Measurements from ENCODE around the gene FOSL2. TPM values are rescaled to one million over a fixed set of nuclear protein-coding genes. Genes with fewer than 3 reads are reported as not detected.

Gene FOSL2
- total and polyA plus RNA-seq, 10 of the 15 experiments (the other 5 are each of a cell fraction or from before 2014, with no cell fraction given) = 0.05 to 1.3 (median 0.34) TPM

DNA sequence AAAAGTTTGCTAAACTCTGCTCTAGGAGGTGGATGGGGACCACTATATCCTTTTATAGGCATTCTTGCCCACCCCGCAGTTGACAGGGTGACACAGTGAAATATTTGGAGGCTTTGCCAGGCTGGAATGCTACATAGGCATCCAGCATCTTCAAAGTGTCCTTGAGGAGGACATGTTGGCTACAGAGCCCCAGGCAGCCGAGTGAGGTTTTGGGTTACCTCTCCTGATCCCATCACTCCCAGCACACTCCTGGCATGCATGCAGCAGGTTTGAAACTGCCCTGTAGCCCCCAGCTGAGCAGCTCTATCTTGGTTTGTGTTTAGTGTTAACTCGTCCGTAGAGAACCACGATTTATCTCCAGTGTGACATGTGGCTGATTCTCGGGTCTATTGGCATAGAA lies 7.3 kb downstream of the FOSL2 start:
- intact Hi-C loops (cut with micrococcal nuclease; ENCODE audit: unreplicated experiment) = loop anchor here (10.0 kb wide), 1 partner anchor 245 kb away; no protein-coding TSS in a partner anchor

DNA sequence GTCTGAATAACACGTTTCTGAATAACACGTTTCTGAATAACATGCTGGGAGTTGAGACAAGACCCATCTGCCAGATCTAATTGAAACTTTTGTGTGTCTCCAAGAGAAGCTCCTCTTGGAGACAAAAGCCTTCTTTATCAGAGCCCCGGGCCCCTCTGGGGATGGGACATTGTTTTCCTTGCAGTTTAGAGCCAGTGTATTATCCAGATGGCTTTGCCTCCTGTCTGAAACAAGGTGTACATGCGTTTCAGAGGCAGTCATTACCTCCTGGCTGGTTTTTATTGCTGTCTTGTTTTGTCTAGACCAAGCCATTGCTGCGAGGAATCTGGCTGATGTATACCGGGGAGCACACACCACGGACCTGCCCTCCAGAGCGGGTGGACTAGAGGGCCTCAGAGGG lies 7.8 kb downstream of the FOSL2 start:
- Histone ChIP-seq H3K4me3 (no peak overlapping the region), H3K79me2 (ENCODE audit: control insufficient read depth, insufficient read depth, low read length) (no peaks in the 10 kb centered on the region), H2AFZ (ENCODE audit: control insufficient read depth, low read depth, low read length) (no peak overlapping the region), H3K4me1 (ENCODE audit: control insufficient read depth, insufficient read depth, low read length) (no peaks in the 10 kb centered on the region), H3K4me2 (ENCODE audit: control insufficient read depth, insufficient read depth) (no peak overlapping the region), H3K9ac (ENCODE audit: control insufficient read depth, insufficient read depth, low read length) (no peak overlapping the region), H3K9me3 (replicated peaks; ENCODE audit: control insufficient read depth, insufficient read depth, low read length) (no peaks in the 10 kb centered on the region), H3K27ac (ENCODE audit: control insufficient read depth, insufficient read depth) (no peak overlapping the region), H3K27me3 (replicated peaks in 1 of 2; ENCODE audit: control insufficient read depth in 2 of 2, insufficient read depth in 2 of 2, low read length in 1 of 2) (no peaks in the 10 kb centered on the region), H4K20me1 (ENCODE audit: control insufficient read depth, insufficient read depth) (no peaks in the 10 kb centered on the region), H3K36me3 (ENCODE audit: control insufficient read depth in 2 of 2, insufficient read depth in 2 of 2, low read length in 1 of 2) (no peaks in the 10 kb centered on the region)
- no peak for TF ChIP-seq SMC3 (IDR thresholded peaks at IDR 0.05; ENCODE audit: borderline replicate concordance, low read length)
- intact Hi-C loops (cut with micrococcal nuclease; ENCODE audit: unreplicated experiment) = no loop called here
- in situ Hi-C loops (cut with MboI) = no loop called here
- DNase-seq (ENCODE audit: low read depth, low spot score) (no peak), FAIRE-seq (no peak), ATAC-seq (no peak)
- ChIA-PET SMC1A (ENCODE audit: uncharacterized antibody, unreplicated experiment) (interaction anchor here (1.6 kb wide), 1 partner anchor 646 kb away, joined by 3 read pairs; no protein-coding TSS in a partner anchor), RAD21 (ENCODE audit: unreplicated experiment) (no interaction called here), POLR2A (no interaction called here), CTCF (no interaction called here)
- WGBS (ENCODE audit: insufficient coverage, insufficient replicate concordance, low lambda C conversion rate, missing lambda C conversion rate) = 60% methylated on average over 8 of the region's 8 CpGs
- BruUV-seq (replicated peaks) = no TSS peak

More for the DNA sequence above, 7.3 kb downstream of the FOSL2 start:
- FAIRE-seq (no peak), DNase-seq (ENCODE audit: low read depth, low spot score) (no peak), ATAC-seq (no peak)
- no TSS peak for BruUV-seq (replicated peaks)
- CTCF ChIA-PET = no interaction called here
- POLR2A ChIA-PET = no interaction called here
- Histone ChIP-seq H3K4me2 (ENCODE audit: control insufficient read depth, insufficient read depth) (no peak overlapping the region), H3K9ac (ENCODE audit: control insufficient read depth, insufficient read depth, low read length) (no peak overlapping the region), H3K27ac (ENCODE audit: control insufficient read depth, insufficient read depth) (no peak overlapping the region), H2AFZ (ENCODE audit: control insufficient read depth, low read depth, low read length) (no peak overlapping the region), H3K4me1 (ENCODE audit: control insufficient read depth, insufficient read depth, low read length) (no peaks in the 10 kb centered on the region), H3K4me3 (no peak overlapping the region), H4K20me1 (ENCODE audit: control insufficient read depth, insufficient read depth) (no peaks in the 10 kb centered on the region), H3K79me2 (ENCODE audit: control insufficient read depth, insufficient read depth, low read length) (no peaks in the 10 kb centered on the region), H3K9me3 (replicated peaks; ENCODE audit: control insufficient read depth, insufficient read depth, low read length) (no peaks in the 10 kb centered on the region), H3K27me3 (replicated peaks in 1 of 2; ENCODE audit: control insufficient read depth in 2 of 2, insufficient read depth in 2 of 2, low read length in 1 of 2) (no peaks in the 10 kb centered on the region), H3K36me3 (ENCODE audit: control insufficient read depth in 2 of 2, insufficient read depth in 2 of 2, low read length in 1 of 2) (no peaks in the 10 kb centered on the region)
- SMC1A ChIA-PET (ENCODE audit: uncharacterized antibody, unreplicated experiment) = no interaction called here
- in situ Hi-C loops (cut with MboI) = no loop called here
- RAD21 ChIA-PET (ENCODE audit: unreplicated experiment) = no interaction called here
- TF ChIP-seq, protein P1, sequence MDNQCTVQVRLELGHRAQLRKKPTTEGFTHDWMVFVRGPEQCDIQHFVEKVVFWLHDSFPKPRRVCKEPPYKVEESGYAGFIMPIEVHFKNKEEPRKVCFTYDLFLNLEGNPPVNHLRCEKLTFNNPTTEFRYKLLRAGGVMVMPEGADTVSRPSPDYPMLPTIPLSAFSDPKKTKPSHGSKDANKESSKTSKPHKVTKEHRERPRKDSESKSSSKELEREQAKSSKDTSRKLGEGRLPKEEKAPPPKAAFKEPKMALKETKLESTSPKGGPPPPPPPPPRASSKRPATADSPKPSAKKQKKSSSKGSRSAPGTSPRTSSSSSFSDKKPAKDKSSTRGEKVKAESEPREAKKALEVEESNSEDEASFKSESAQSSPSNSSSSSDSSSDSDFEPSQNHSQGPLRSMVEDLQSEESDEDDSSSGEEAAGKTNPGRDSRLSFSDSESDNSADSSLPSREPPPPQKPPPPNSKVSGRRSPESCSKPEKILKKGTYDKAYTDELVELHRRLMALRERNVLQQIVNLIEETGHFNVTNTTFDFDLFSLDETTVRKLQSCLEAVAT (IDR thresholded peaks at IDR 0.05) = no peak
- TF ChIP-seq ZNF217 (IDR thresholded peaks at IDR 0.05) (no peak), MYB (IDR thresholded peaks at IDR 0.05; ENCODE audit: borderline replicate concordance, low read depth, low read length) (no peak), MEF2A (IDR thresholded peaks at IDR 0.05; ENCODE audit: insufficient read depth, low read depth, low read length) (no peak), TAF1 (IDR thresholded peaks at IDR 0.05; ENCODE audit: borderline replicate concordance, low read depth, low read length) (no peak), EZH2 (IDR thresholded peaks at IDR 0.05; ENCODE audit: borderline replicate concordance, control insufficient read depth, low read depth, low read length) (no peak), NR2C1 (IDR thresholded peaks at IDR 0.05) (no peak), KDM1A (IDR thresholded peaks at IDR 0.05; ENCODE audit: borderline replicate concordance) (no peak)
- 39% methylated on average over 6 of the region's 6 CpGs for WGBS (ENCODE audit: insufficient coverage, insufficient replicate concordance, low lambda C conversion rate, missing lambda C conversion rate)

Measured in GM12878 (cell line).